Kidney capillary endothelial cell (primary cell): ENCODE data around the gene BRD3.

Source experiments
- DNase-seq: peaks from one replicate; pipeline ENCODE4 v3.0.0-alpha.2; 2018; ENCODE audit warnings: low spot score

Gene BRD3

DNA sequence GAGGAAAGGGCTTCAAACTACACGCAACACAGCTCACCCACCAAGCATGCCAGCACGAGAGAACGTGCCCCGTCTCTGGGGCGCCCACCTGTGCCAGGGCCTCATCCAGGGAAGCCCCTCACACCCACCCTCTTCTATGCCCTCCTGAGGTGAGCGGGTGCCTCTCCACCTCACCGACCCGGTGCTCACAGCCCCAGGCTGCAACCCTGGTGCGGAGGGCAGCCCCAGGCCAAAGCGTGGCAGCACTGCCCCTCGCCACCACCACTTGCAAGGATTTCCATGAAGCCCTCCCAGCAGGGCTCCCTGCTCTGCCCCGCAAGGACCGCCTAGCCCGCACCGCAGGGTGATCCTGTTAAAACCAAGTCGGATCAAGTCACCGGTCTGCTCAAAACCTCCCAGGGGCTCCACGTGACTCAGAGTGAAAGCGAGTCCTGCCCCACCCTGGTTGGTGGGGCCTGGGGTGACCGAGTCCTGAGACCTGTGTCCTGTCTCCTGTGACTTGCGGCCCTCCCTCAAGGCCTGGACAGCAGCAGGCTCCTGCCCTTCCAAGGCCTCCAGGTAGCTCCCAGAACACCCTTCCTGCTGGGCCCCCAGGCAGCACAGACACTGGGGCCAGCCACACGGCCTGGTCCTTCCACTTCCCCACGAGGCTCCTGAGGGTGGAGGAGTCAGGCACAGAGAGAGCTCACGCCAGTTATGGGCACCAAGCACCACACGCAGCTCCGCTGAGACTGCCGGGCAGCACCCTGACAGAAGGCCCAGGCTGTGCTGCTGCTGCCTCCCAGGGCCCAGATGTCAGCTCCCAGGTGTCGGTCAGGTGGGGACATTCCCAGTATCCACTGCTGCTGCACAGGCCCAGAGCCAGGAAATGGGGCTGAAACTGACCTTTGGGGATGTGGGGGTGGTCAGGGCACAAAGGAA is 12.7 kb downstream of the BRD3 start:
- no peak for DNase-seq

DNA sequence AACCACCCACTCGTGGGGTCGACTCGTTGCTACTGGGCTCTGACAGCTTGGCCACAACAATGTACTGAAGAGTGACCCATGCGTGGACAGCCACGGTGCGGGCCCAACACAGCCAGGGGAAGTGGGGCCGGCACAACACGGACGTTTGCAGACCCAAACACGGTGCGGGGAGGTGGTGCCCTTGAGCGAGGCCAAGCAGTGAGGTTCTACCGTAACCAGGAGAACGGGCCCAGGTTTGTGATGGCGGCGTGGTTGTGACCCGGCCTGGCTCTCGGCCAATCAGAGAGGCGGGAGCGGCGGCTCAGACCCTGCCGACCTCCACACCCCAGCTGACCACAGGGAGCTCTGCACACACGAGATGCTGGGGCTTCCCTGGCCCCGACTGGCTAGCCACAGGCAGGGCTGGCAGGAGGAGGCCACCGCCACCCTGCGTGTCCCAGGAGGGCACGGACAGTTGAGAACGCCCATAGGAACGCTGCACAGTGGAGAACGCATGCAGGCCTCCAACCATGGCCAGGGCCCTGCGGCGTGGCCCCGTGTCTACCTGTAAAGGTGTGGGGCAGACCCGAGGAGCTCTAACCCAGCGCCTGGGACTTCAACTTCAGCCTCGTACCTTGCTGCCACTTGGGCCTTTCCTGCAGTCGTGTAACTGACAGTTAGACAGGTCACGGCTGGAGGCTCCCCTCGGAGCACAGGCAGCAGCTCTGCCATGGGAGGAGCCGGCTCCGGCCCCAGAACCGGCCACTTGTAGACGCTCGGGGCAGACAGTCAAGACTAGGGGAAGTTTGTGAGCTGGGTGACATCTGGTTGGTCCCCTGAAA is 13.7 kb downstream of the BRD3 start:
- no peak for DNase-seq

DNA sequence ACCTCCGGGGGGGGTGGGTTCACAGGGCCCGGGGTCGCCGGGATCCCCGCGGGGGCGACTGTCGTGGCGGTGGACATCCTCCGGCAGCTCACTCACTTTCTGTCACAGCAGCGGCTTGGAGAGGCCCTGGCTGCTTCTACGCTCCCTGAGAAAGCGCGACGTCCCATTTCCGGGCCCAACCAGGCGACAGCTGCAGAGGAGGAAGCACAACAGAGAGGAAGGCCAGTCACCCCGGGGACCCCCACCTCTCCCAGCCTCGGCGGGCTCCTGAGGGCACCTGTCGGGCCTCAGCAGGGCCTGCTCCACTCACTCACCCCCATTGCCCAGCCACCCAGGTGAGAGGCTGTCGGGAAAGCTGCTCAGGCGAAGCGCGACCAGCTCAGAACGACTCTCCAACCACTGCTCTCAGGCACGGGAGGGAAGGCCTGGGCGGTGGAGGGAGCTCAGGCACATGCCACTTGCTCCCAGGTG is 14.4 kb downstream of the BRD3 start:
- no peak for DNase-seq

DNA sequence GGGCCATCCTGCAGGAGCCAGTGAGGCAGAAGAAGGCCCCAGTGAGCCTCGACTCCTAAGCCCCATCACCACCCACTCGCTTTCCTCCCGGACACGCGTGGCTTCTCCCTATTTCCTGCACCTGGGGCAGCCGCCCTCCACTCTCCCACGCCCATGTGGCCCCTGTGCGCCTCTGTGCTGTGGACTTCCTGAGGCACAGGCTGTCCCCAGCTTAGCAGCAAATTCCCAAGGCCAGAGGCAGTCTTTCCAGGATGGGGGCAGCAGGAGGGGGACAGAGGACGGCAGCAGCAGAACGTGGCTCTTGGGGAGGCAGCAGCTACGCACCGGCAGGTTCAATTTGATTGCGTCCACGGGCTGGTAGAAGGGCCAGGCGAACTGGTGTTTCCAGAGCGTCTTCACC is 14.9 kb downstream of the BRD3 start:
- DNase-seq, result no peak

DNA sequence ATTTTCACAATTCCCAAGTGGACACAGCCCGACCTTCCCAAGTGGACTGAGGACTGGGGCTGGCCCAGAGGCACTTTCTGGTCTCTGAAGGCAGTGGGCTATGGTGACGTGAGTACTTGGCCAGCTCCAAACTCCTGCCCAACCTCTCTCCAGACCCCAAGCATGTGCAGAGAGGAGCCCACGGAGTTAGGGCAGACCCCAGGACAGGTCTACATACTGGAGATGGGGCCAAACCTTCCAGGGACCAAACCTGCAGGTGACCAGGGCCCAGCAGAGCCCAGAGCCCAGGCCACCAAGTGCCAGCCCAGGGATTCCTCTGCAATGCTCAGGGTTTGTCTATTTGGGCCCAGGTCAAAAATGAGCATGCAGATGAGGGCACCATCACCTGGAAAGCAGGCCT is 15.3 kb downstream of the BRD3 start:
- no peak for DNase-seq

DNA sequence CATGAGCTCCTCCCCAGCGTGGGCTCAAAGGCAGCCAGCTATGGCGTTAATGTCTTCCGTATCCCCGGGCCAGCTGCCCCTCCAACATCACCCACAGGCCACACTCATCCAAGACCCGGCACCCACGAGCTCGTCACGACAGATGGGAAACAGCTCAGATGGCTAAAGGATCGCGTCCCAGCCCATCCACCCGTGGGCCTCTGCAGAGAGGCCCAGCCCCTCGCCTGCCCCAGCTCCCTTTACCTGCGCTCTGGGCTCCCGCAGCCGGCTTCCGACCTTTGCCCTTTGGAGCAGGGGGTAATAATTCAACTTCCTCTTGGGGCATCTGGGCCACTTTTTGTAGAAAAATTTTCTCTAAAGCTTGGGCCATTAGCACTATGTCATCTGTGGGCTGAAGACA is 16.5 kb downstream of the BRD3 start:
- DNase-seq, result no peak

DNA sequence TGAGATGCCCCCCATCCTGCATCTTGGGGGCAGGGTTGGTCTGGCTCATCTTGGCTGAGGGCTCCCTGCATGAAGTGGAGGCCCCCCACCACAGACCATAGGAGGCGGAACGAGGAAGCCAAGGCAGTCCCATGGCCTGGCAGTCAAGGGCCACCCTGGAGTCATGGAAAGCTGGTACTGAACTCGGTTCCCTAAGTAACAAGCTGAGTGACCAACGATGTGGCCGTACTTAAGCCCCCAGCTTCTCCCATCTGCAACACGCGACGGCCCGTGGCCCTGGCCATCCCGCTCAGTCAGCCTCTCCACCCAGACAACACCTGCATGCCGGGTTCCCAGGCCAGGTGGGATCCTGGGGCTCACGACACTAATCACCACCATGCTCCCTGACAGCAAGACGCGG is 17.1 kb downstream of the BRD3 start:
- no peak for DNase-seq

DNA sequence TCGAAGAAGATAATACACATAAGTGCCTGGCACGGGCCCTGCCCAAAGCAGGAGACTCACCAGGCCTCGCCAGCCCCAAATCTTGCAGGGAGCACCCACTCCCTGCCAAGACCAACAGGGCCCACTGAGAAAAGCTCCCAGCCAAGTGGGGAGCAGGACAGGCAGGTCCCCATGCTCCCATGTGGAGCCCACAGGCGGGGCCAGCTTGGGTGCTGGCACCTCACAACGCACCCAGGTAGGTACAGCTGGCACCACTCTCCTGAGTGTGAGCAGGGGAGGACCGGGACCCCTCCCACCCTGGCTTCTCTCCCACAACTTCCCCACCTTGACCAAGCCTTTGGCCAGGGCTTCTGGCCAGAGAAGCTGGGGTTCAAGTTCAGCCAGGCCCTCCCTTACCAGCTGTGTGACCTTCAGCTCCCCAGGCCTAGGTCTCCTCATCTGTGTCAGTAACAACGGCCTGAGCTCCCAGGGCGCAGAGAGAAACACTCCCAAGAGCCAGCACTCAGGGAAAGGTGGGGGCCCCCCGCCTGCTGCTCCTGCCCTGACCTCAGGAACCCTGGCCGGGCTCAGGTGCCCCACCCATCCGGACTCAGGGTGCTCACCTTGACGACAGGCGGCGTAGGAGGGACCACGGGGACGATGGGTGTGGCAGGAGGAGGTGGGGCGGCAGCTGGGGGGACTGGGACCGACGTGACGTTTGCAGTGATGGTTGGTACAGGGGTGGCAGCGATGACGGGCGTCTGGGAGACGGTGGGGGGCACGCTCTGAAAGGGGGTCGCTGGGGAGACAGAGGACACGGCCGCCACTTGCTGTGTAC is 17.8 kb downstream of the BRD3 start:
- no peak for DNase-seq

DNA sequence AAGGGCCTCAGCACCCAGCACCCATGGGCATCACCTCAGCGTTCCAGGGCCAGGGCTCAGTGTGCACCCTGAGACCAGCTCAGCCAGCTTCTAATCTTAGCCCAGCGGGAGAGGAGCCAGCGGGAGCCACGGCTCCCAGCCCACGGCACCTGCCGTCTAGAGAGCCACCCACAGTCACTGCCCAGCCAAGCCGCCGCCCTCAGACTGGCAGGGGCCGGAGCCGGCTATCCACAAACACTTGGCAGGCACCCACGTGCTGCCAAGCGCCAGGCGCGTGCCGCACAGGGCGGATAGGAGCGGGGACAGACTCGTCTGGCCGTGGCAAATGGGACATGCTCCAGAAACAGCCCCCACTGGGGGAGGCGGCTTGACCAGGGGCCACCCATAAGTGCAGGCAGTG is 18.6 kb downstream of the BRD3 start:
- DNase-seq, result no peak

DNA sequence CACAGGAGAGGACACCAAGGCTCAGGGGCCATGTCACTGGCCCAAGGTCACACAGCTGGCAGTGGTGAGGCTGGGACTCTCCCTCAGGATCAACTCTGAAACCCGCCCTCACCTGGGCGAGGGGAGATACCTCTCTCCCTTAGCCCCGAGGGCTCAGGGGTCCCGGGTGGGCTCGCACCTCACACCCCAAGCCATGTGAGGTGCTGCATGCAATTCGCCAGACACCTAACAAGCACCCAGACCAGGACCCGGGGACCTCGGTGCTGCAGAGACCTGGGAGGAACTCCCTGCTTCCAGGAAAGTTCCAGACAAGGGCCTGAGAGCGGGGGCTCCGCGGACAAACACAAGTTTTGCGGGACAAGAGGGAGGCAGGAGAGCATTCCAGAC is 19.3 kb downstream of the BRD3 start:
- DNase-seq, result no peak

DNA sequence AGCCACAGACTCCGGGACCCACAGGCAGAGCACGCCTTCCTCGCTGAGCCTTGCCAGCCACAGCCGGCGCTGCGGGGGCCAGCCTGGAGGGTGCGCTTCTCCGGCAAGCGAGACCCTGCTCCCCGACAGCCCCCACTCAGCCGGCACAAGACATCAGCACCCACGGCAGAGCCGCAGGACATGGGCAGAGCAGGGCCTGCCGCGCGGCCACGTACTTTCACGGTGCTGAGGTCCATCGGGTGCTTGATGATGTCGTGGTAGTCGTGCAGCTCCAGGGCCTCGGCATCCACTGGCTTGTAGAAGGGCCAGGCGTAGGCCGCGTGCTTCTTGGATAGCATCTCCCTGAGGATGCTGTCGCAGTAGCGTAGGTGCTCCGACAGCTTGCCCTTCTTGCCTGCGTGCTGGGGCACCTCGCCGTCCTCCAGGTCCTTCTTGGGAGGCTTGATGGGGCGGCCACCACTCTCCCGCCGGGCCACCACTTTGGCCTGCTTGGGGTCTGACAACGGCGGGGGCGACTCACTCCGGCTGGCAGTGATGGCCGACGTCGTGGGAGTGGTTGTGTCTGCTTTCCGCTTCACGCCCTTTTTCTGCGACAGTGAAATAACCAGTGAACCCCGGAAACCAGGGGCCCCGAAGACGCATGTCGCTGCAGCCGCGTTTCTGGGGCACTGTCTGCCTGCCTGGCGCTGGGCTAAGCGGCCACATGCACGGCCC is 19.8 kb downstream of the BRD3 start:
- DNase-seq, result no peak

DNA sequence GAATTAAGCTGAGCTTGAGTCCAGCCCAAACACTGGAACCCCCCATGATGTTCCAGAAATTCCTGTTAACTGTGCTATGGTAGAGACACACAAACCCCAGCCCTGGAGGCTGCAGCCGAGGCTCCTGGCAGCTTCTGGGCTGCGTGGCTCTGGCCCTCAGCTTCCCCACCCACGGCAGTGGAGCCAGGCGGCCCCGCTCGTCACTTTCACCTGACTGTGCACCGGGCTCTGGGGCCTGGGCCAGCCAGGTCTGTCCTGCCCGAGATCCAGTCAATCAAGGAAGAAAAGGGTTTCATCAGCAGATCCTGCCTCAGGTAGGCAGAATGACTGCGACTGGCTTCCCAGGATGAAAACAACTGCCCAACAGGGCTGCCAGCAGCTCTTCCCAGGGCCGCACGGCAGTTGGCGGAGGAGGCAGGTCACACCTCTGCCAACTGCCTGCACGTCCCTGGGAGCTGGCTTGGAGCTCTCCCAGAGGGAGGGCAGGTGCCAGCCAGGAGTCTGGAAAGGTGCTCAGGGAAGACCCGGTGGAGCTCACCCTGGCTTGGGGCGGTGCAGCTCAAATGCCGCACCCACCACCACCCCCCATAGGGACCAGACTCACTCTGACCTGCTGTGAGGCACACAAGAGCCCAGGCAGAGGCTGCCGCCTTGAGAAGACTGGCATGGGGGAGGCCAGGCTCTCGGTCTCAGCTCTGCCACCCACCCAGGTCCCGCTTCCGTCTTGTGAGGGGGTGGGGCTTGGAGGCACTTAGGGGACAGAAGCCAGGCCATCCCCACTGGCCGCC is 20.7 kb downstream of the BRD3 start:
- DNase-seq, result no peak

DNA sequence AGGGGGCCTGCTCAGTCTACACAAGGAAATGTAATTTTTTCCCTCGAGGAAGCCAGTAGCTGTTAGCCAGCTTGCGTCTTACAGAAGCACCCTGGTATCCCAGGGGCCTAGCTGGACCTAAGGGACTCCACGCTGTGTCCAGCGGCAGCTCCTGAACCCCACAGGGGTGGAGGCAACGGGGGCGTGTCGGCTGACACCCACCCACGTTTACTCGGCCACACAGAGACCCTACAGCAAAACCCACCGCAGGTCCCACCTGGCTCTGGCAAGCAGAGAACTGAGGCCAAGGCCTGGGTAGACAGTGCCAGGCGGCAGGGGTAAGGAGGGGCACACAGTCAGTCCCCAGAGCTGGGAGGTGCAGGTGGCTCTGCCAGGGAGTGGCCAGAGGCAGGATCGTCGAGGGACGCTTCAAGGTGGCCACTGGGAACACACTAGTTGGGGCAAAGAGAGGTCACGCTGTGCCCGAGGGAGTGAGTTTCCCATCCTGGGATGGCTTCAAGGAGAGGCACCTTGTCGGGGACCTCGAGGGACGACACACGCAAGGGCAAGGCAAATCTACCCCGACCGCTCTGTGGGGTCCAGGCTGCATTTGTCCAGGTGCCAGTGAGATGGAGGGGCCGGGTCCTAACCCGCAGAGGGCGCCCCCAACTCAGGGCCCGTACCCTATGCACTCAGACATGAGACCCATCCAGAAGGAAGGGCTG is 21.8 kb downstream of the BRD3 start:
- no peak for DNase-seq

DNA sequence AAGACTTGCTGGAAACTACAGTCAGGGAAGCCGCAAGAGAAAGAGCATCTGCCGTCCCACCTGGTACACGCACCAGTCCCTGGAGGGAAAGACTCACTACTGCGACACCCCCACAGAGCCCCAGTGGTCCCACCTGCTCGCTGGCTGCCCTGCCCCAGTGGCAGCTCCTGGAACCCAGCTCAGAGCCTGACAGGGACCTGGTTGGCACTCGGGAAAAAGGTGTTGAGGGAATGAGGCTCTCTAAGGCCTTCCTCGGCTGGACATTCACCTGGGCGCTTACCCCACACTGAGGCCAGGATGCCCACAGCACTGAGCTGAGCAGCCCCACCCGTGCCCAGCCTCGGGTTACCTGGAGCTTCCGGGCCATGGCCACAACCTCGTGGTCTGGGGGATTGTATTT is 22.9 kb downstream of the BRD3 start:
- no peak for DNase-seq

DNA sequence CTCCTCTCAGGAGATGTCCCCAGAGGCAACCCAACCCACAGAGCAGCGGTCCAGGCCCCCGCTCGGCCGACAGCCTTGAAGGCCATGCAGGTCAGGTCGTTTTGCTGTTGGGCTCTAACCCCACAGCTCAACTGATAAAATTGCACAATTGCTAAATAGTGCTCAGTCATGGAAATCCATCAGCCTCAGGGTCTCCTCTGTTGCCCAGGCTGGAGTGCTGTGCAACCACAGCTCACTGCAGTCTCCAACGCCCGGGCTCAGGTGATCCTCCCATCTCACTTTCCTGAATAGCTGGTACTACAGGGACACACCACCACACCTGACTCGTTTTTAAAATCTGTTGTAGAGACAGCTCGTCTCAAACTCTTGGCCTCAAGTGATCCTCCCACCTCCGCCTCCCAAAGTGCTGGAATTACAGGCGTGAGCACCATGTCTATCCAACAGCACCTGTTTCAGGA is 24.3 kb downstream of the BRD3 start:
- DNase-seq, result no peak

DNA sequence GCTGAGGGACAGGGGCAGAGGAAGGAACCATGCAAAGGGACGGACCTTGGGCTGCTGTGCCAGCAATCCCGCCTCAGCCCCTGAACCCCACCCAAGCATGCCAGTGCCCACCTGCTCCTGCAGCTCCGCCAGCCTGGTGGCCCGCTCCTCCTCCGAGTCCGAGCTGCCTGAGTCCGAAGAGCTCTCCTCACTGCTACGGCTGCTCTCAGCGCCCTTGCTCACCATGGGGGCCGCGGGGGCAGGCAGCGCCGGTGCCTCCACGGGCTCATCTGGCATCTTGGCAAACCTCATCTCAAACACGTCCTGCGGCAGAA is 26.2 kb downstream of the BRD3 start:
- DNase-seq, result no peak

DNA sequence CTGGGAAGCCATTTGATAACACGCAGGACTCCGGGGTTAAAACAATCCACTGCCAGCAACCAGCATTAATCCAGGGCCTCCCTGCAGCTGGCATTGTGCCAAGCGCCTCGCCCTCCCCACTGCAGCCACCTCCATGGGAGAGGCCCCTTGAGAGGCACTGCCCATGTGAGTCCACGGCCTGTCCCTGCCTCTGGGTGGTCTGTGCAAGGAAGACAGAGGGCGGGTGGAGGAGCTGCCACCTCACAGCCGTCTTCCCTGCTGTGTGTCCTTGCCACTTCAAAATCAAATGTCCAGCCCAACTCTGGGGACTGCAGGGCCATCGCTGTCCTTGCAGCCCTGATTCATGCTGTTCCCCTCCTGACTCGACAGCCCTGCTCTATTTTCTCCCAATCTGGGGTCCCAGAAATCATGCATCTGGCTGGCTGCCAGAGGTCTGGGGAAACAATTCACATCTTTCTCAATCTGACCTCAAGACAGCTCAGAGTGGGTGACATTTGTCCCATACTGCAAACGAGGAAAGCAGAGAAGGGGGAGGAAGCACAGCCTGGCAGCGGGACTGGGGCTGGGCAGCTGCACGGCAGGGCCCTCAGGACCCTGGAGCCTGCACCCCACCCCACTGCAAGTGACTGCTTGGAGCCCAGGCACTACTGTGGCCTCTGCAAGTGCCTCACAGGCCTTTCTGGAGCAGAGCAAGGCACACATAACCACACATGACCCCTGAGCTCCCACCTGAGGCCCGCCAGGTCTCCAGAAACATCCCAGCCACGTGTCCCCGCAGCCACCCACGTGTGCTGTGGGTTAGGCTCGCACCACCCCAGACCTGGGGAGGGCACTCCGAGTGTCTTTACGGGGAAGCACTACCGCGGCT is 26.8 kb downstream of the BRD3 start:
- no peak for DNase-seq

DNA sequence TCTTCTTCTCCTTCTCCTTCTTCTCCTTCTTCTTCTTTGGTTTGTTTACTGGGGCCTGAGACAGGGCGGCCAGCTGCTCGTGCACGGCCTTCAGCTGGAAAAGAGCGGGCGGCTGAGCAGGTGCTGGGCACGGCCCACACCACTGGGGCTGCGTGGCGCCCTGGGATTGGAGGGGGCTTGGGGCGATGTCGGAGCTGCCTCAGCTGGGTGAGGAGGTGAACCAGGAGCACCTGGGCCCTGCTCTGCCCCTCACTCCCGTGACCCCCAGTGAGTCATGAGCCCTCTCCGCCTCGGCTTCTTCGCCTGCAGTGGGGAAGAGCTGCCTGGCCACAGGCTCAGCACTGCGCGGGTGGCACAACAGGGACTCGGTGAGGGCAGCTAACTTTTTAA is 27.7 kb downstream of the BRD3 start:
- no peak for DNase-seq
